ENCODE results near the gene SLIT3.

GRCh38 chr5:169168280-169168679 is 132.7 kb downstream of the SLIT3 start:
- TF ChIP-seq, protein P1, sequence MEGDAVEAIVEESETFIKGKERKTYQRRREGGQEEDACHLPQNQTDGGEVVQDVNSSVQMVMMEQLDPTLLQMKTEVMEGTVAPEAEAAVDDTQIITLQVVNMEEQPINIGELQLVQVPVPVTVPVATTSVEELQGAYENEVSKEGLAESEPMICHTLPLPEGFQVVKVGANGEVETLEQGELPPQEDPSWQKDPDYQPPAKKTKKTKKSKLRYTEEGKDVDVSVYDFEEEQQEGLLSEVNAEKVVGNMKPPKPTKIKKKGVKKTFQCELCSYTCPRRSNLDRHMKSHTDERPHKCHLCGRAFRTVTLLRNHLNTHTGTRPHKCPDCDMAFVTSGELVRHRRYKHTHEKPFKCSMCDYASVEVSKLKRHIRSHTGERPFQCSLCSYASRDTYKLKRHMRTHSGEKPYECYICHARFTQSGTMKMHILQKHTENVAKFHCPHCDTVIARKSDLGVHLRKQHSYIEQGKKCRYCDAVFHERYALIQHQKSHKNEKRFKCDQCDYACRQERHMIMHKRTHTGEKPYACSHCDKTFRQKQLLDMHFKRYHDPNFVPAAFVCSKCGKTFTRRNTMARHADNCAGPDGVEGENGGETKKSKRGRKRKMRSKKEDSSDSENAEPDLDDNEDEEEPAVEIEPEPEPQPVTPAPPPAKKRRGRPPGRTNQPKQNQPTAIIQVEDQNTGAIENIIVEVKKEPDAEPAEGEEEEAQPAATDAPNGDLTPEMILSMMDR (IDR thresholded peaks at IDR 0.05): no peak
- no peak for TF ChIP-seq POLR2A (IDR thresholded peaks at IDR 0.05)

Data from Peyer's patch (tissue), 4 donors.